Gastrocnemius medialis (tissue), 4 donors: ENCODE measurements around the gene SLAMF9. TPM values are rescaled to one million over a fixed set of nuclear protein-coding genes. Genes with fewer than 3 reads are reported as not detected.

Experiments used
- ATAC-seq, 2 donors: fragments of 150-250 bp; one replicate each; pipeline ENCODE4 v1.9.1; 2016
- DNase-seq, 2 donors: peaks; one replicate each; pipeline ENCODE4 v3.0.0-alpha.2; 2019
- H3K27ac ChIP-seq, 4 donors: fragments of 200-600 bp; sonication (generic); 1 replicate in 1 of 4; 2 replicates in 3 of 4; pipeline ENCODE4 v1.5.1; 2016 to 2018; ENCODE audit warnings: mild to moderate bottlenecking in 2 of 4, moderate library complexity in 1 of 4
- H3K27me3 ChIP-seq, 3 donors: fragments of 200-600 bp; sonication (generic) in 2 of 3; 1 replicate in 1 of 3; 2 replicates in 2 of 3; pipeline versions ENCODE4 v1.5.1 to v1.6.0; 2016 to 2019; ENCODE audit warnings: mild to moderate bottlenecking in 1 of 3, moderate library complexity in 1 of 3
- H3K36me3 ChIP-seq, 2 donors: fragments of 200-600 bp; sonication (generic) in 1 of 2; one replicate each; pipeline ENCODE4 v1.5.1; 2017 to 2018
- H3K4me1 ChIP-seq, 2 donors: fragments of 200-600 bp; sonication (generic) in 1 of 2; one replicate each; pipeline ENCODE4 v1.5.1; 2016 to 2017; ENCODE audit warnings: mild to moderate bottlenecking in 2 of 2
- H3K4me3 ChIP-seq, 4 donors: fragments of 200-600 bp; sonication (generic) in 3 of 4; 1 replicate in 1 of 4; 2 replicates in 3 of 4; pipeline ENCODE4 v1.5.1; 2016 to 2019; ENCODE audit warnings: mild to moderate bottlenecking in 2 of 4
- H3K9me3 ChIP-seq, 3 donors: fragments of 200-600 bp; sonication (generic) in 2 of 3; 1 replicate in 1 of 3; 2 replicates in 2 of 3; pipeline ENCODE4 v1.5.1; 2016 to 2019
- POLR2A ChIP-seq, 2 donors: fragments of 450-650 bp; IDR thresholded peaks; one replicate each; pipeline ENCODE4 v1.6.1; 2017; ENCODE audit warnings: antibody characterized with exemption in 2 of 2, mild to moderate bottlenecking in 2 of 2, moderate library complexity in 2 of 2
- in situ Hi-C, 4 donors: fragments of 200-750 bp; cut with MboI; loops; one replicate each; pipeline versions ENCODE4 v1.15.0 to v1.8.0; 2017; ENCODE audit warnings: low sequenced_read_pairs in 4 of 4
- intact Hi-C: fragments of 100-400 bp; cut with DNase I; formaldehyde crosslinking; loops from one replicate; pipeline ENCODE4 v1.15.1; 2023; ENCODE audit warnings: low total_unique reads
- total RNA-seq, 4 donors: library from RNA; depleted of rRNA; stranded (reverse); fragments of >200 nt; gene quantifications; one replicate each; pipeline versions ENCODE4 v1.1.0 to v1.2.3, GENCODE V29; 2016
- TF ChIP-seq, protein P1 (sequence below), 5 experiments: fragments of 450-650 bp in 3 of 5; fragments of 200-600 bp in 2 of 5; sonication (generic) in 2 of 5; IDR thresholded peaks in 4 of 5; conservative IDR thresholded peaks in 1 of 5; 1 replicate in 4 of 5; 2 replicates in 1 of 5; pipeline ENCODE4 v1.5.1; 2016 to 2019; ENCODE audit warnings: antibody characterized with exemption in 5 of 5, mild to moderate bottlenecking in 3 of 5, moderate library complexity in 3 of 5

The SLAMF9 gene
- total RNA-seq, 4 donors from 2014 or later, result not detected

GRCh38 chr1:159930216-159930615, 23.8 kb downstream of the SLAMF9 start:
- Histone ChIP-seq H3K9me3 (no peaks in the 10 kb centered on the region), H3K36me3 (no peaks in the 10 kb centered on the region), H3K4me1 (no peaks in the 10 kb centered on the region), H3K27me3 (peaks cover 11 to 14% (median 11%) of the 10 kb centered on the region in 3 donors), H3K4me3 (no peak overlapping the region), H3K27ac (no peak overlapping the region)
- TF ChIP-seq, protein P1, sequence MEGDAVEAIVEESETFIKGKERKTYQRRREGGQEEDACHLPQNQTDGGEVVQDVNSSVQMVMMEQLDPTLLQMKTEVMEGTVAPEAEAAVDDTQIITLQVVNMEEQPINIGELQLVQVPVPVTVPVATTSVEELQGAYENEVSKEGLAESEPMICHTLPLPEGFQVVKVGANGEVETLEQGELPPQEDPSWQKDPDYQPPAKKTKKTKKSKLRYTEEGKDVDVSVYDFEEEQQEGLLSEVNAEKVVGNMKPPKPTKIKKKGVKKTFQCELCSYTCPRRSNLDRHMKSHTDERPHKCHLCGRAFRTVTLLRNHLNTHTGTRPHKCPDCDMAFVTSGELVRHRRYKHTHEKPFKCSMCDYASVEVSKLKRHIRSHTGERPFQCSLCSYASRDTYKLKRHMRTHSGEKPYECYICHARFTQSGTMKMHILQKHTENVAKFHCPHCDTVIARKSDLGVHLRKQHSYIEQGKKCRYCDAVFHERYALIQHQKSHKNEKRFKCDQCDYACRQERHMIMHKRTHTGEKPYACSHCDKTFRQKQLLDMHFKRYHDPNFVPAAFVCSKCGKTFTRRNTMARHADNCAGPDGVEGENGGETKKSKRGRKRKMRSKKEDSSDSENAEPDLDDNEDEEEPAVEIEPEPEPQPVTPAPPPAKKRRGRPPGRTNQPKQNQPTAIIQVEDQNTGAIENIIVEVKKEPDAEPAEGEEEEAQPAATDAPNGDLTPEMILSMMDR (IDR thresholded peaks at IDR 0.05 in 4 of 5, conservative IDR thresholded peaks at IDR 0.05 in 1 of 5), result no peak
- no peak for TF ChIP-seq POLR2A (IDR thresholded peaks at IDR 0.05)
- DNase-seq, result no peak
- intact Hi-C loops (no loop called here), in situ Hi-C loops (loop anchor here in 1 of 4 donors (10.0 kb wide), 1 partner anchor 75 kb away; no protein-coding TSS in a partner anchor)
- ATAC-seq, result no peak

- Histone ChIP-seq H3K9me3 (no peaks in the 10 kb centered on the region), H3K4me3 (no peak overlapping the region), H3K27me3 (peaks cover 13 to 22% (median 19%) of the 10 kb centered on the region in 3 donors), H3K27ac (no peak overlapping the region), H3K4me1 (peaks cover 0 to 3% of the 10 kb centered on the region in 2 donors), H3K36me3 (no peaks in the 10 kb centered on the region)
- no peak for DNase-seq
- no peak for TF ChIP-seq POLR2A (IDR thresholded peaks at IDR 0.05)
- TF ChIP-seq, protein P1 (IDR thresholded peaks at IDR 0.05 in 4 of 5, conservative IDR thresholded peaks at IDR 0.05 in 1 of 5), result no peak
- in situ Hi-C loops (loop anchor here in 1 of 4 donors (10.0 kb wide), 1 partner anchor 75 kb away; no protein-coding TSS in a partner anchor), intact Hi-C loops (loop anchor here (10.0 kb wide), 1 partner anchor 75 kb away; no protein-coding TSS in a partner anchor)
- no peak for ATAC-seq
Measured at GRCh38 chr1:159929155-159930051, 24.6 kb downstream of the SLAMF9 start.

DNA sequence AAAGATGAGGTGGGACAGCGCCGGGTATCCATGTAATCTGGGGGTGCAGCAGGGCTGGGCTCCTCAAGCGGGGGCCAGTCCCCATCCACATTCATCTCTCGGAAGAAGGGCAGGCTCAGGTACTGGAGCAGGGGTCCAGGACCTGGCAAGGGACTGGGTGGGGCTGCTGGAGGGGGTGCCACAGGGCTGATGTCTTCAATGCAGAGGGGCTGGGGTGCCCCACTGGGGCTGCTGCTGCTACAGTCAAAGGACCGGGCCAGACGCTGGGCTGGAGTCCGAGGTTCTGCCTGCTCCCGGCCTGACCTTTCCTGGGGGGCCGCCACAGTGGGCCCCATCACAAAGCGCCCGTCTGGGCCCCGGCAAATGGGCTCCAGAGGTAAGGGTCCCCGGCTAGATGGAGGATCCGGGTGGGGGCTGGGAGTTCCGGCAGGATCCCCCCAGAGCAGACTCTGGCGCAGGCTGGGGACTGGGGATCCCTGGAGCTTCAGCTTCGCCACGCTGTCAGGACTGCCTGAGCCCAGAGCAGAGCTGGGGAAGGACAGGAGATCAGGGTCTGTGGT, 25.5 kb downstream of the SLAMF9 start:
- in situ Hi-C loops (no loop called here), intact Hi-C loops (loop anchor here (10.0 kb wide), 1 partner anchor 74 kb away; no protein-coding TSS in a partner anchor)
- TF ChIP-seq POLR2A (IDR thresholded peaks at IDR 0.05), result no peak
- TF ChIP-seq, protein P1 (IDR thresholded peaks at IDR 0.05 in 4 of 5, conservative IDR thresholded peaks at IDR 0.05 in 1 of 5), result no peak
- H3K4me1 ChIP-seq, result peaks cover 0 to 3% of the 10 kb centered on the region in 2 donors
- no peak overlapping the region for H3K27ac ChIP-seq
- no peaks in the 10 kb centered on the region for H3K9me3 ChIP-seq
- no peak for DNase-seq
- no peaks in the 10 kb centered on the region for H3K36me3 ChIP-seq
- H3K4me3 ChIP-seq, result no peak overlapping the region
- H3K27me3 ChIP-seq, result peaks cover 13 to 24% (median 19%) of the 10 kb centered on the region in 3 donors
- no peak for ATAC-seq

GRCh38 chr1:159927849-159928431, 26.1 kb downstream of the SLAMF9 start:
- no peaks in the 10 kb centered on the region for H3K9me3 ChIP-seq
- no peak overlapping the region for H3K4me3 ChIP-seq
- no peak for TF ChIP-seq POLR2A (IDR thresholded peaks at IDR 0.05)
- TF ChIP-seq, protein P1 (IDR thresholded peaks at IDR 0.05 in 4 of 5, conservative IDR thresholded peaks at IDR 0.05 in 1 of 5), result no peak
- no peak for ATAC-seq
- peaks cover 16 to 24% (median 19%) of the 10 kb centered on the region in 3 donors for H3K27me3 ChIP-seq
- no peak overlapping the region for H3K27ac ChIP-seq
- intact Hi-C loops (loop anchor here (10.0 kb wide), 1 partner anchor 73 kb away; no protein-coding TSS in a partner anchor), in situ Hi-C loops (no loop called here)
- H3K36me3 ChIP-seq, result no peaks in the 10 kb centered on the region
- no peak for DNase-seq
- H3K4me1 ChIP-seq, result peaks cover 0 to 3% of the 10 kb centered on the region in 2 donors
